PC-3 (cell line): ENCODE measurements around the gene GLO1.
A peak's percentile ranks its signal among the peaks of the same experiment; 100 is the strongest.

Experiments used
- CTCF ChIP-seq: fragments of 300-600 bp; sonication (generic); conservative IDR thresholded peaks from 2 replicates; pipeline ENCODE4 v1.5.1; 2017; ENCODE audit warnings: antibody characterized with exemption, low read depth, mild to moderate bottlenecking, low read length
- EZH2 ChIP-seq: fragments of 300-600 bp; sonication (generic); IDR thresholded peaks from one replicate; pipeline ENCODE4 v1.6.1; 2017; ENCODE audit warnings: antibody characterized with exemption, mild to moderate bottlenecking, low read length; ENCODE audit not compliant: unreplicated experiment

- TF ChIP-seq CTCF (peak; percentile 63), EZH2 (no peak)
Measured at GRCh38 chr6:38739532-38739931, 36.6 kb upstream of the GLO1 start.
